Measurements from ENCODE around the gene LUC7L3. TPM values are rescaled to one million over a fixed set of nuclear protein-coding genes. Genes with fewer than 3 reads are reported as not detected.

Gene LUC7L3
- total RNA-seq, 1 donor from 2014 or later: 188 TPM

DNA sequence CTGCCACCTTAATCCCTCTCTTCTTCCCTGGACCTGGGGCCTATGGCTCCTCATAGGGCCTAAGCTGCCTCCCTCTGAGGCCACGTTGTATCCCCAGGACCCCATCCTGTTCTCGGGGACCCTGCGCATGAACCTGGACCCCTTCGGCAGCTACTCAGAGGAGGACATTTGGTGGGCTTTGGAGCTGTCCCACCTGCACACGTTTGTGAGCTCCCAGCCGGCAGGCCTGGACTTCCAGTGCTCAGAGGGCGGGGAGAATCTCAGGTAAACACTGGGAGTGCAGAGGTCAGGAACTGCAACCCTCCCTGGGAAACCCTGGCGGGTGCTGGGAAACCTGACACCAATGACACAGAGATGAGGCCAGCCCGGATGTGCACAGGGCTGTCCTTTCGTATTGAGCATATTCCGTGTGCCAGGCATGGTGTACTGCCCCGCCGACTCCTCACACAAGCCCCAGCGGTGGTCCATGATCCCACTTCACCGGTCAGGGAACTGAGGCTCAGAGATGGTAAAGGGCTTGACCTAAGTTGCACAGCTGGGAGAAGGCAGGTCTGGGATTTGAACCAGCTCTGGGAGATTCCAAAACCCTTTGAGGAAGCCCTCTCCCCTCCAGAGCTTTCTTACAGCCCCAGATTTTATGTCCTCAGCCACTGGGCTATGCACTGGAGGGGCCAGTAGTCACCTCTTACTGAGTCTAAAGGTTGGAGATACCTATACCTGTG lies 34.6 kb upstream of the LUC7L3 start:
- Mint-ChIP-seq H3K9me3 (no peaks in the 10 kb centered on the region), H3K27me3 (ENCODE audit: low read depth) (no peaks in the 10 kb centered on the region), H3K27ac (ENCODE audit: unreplicated experiment) (no peak overlapping the region), H3K4me1 (peaks cover 42% of the 10 kb centered on the region), H3K36me3 (ENCODE audit: low read depth) (no peaks in the 10 kb centered on the region), H3K4me3 (no peak overlapping the region)
- TF ChIP-seq, protein P1, sequence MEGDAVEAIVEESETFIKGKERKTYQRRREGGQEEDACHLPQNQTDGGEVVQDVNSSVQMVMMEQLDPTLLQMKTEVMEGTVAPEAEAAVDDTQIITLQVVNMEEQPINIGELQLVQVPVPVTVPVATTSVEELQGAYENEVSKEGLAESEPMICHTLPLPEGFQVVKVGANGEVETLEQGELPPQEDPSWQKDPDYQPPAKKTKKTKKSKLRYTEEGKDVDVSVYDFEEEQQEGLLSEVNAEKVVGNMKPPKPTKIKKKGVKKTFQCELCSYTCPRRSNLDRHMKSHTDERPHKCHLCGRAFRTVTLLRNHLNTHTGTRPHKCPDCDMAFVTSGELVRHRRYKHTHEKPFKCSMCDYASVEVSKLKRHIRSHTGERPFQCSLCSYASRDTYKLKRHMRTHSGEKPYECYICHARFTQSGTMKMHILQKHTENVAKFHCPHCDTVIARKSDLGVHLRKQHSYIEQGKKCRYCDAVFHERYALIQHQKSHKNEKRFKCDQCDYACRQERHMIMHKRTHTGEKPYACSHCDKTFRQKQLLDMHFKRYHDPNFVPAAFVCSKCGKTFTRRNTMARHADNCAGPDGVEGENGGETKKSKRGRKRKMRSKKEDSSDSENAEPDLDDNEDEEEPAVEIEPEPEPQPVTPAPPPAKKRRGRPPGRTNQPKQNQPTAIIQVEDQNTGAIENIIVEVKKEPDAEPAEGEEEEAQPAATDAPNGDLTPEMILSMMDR (conservative IDR thresholded peaks at IDR 0.05): no peak
- DNase-seq (ENCODE audit: low read depth, low spot score): no peak

- DNase-seq (ENCODE audit: low read depth, low spot score): no peak
- H3K4me3 Mint-ChIP-seq: no peak overlapping the region
- H3K4me1 Mint-ChIP-seq: peaks cover 48% of the 10 kb centered on the region
- no peaks in the 10 kb centered on the region for H3K36me3 Mint-ChIP-seq (ENCODE audit: low read depth)
- H3K27ac Mint-ChIP-seq (ENCODE audit: unreplicated experiment): no peak overlapping the region
- TF ChIP-seq, protein P1 (conservative IDR thresholded peaks at IDR 0.05): no peak
- H3K27me3 Mint-ChIP-seq (ENCODE audit: low read depth): no peaks in the 10 kb centered on the region
- no peaks in the 10 kb centered on the region for H3K9me3 Mint-ChIP-seq
These were observed 34.1 kb upstream of the LUC7L3 start for GRCh38 chr17:50685334-50685665.

GRCh38 chr17:50685691-50686493 lies 33.5 kb upstream of the LUC7L3 start:
- no peaks in the 10 kb centered on the region for H3K27me3 Mint-ChIP-seq (ENCODE audit: low read depth)
- no peak for DNase-seq (ENCODE audit: low read depth, low spot score)
- no peaks in the 10 kb centered on the region for H3K9me3 Mint-ChIP-seq
- no peaks in the 10 kb centered on the region for H3K36me3 Mint-ChIP-seq (ENCODE audit: low read depth)
- no peak overlapping the region for H3K27ac Mint-ChIP-seq (ENCODE audit: unreplicated experiment)
- no peak overlapping the region for H3K4me3 Mint-ChIP-seq
- H3K4me1 Mint-ChIP-seq: peaks cover 53% of the 10 kb centered on the region
- TF ChIP-seq, protein P1 (conservative IDR thresholded peaks at IDR 0.05): no peak

- Mint-ChIP-seq H3K9me3 (no peaks in the 10 kb centered on the region), H3K27ac (ENCODE audit: unreplicated experiment) (no peak overlapping the region), H3K36me3 (ENCODE audit: low read depth) (no peaks in the 10 kb centered on the region), H3K4me3 (no peak overlapping the region), H3K27me3 (ENCODE audit: low read depth) (no peaks in the 10 kb centered on the region), H3K4me1 (peaks cover 54% of the 10 kb centered on the region)
- DNase-seq (ENCODE audit: low read depth, low spot score): no peak
- TF ChIP-seq, protein P1 (conservative IDR thresholded peaks at IDR 0.05): no peak
These were observed 32.8 kb upstream of the LUC7L3 start for GRCh38 chr17:50686494-50687199.

DNA sequence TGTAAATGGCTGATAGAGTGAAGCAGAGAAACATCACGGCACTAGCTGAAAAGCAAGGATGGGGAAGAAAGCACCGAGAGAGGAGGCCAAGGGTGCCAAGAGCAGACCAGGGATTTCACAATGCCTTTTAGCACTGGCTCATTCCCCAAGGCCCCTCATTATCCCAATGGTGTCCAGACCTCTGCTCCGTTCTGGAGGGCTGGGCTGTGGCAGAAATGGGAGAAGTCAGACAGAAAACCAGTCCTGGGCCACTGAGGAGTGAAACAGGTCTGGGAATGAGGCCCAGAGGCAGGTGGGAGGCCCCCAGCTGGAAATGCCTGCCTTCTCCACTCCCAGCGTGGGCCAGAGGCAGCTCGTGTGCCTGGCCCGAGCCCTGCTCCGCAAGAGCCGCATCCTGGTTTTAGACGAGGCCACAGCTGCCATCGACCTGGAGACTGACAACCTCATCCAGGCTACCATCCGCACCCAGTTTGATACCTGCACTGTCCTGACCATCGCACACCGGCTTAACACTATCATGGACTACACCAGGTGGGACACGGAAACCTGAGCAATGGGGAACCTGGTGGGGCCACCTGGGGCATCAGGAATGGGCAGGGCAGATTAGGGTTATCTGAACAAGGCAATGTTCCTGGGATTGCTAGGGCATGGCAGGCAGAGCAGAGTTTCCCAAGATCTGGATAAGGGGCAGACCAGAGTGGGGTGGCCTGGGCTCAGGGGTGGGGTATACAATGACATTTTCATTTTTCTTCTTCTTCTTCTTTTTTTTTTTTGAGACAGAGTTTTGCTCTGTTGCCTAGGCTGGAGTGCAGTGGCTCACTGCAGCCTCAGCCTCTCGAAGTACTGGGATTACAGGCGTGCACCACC lies 32.0 kb upstream of the LUC7L3 start:
- Mint-ChIP-seq H3K4me3 (peak overlapping the region; percentile 16), H3K4me1 (peaks cover 55% of the 10 kb centered on the region), H3K9me3 (no peaks in the 10 kb centered on the region), H3K27ac (ENCODE audit: unreplicated experiment) (no peak overlapping the region), H3K36me3 (ENCODE audit: low read depth) (no peaks in the 10 kb centered on the region), H3K27me3 (ENCODE audit: low read depth) (no peaks in the 10 kb centered on the region)
- no peak for DNase-seq (ENCODE audit: low read depth, low spot score)
- TF ChIP-seq, protein P1 (conservative IDR thresholded peaks at IDR 0.05): no peak

Measured in neural crest cell (in vitro differentiated cells).